Chondrocyte (in vitro differentiated cells): Measurements from ENCODE around the gene DERA. TPM values are rescaled to one million over a fixed set of nuclear protein-coding genes. Genes with fewer than 3 reads are reported as not detected.

Experiments used
- DNase-seq: peaks from one replicate; pipeline ENCODE4 v3.0.0; 2021; ENCODE audit warnings: mixed read lengths, low spot score
- H3K27ac Mint-ChIP-seq: one replicate; pipeline ENCODE4 v1.8.0; 2021; ENCODE audit warnings: mild to moderate bottlenecking, moderate library complexity, mixed read lengths; ENCODE audit not compliant: unreplicated experiment
- H3K27me3 Mint-ChIP-seq: 2 replicates; pipeline ENCODE4 v1.8.0; 2021; ENCODE audit warnings: low read depth, mixed read lengths
- H3K36me3 Mint-ChIP-seq: 2 replicates; pipeline ENCODE4 v1.8.0; 2021; ENCODE audit warnings: low read depth, mixed read lengths
- H3K4me1 Mint-ChIP-seq: 2 replicates; pipeline ENCODE4 v1.8.0; 2021; ENCODE audit warnings: low read depth, mild to moderate bottlenecking, mixed read lengths
- H3K4me3 Mint-ChIP-seq: one replicate; pipeline ENCODE4 v1.8.0; 2021; ENCODE audit warnings: mild to moderate bottlenecking, moderate library complexity, mixed read lengths; ENCODE audit not compliant: unreplicated experiment
- H3K9me3 Mint-ChIP-seq: 2 replicates; pipeline ENCODE4 v1.8.0; 2021; ENCODE audit warnings: low read depth, mixed read lengths
- CTCF ChIP-seq: fragments of 200-600 bp; sonication (generic); IDR thresholded peaks from 2 replicates; pipeline ENCODE4 v1.5.0; 2021; ENCODE audit warnings: antibody characterized with exemption, mild to moderate bottlenecking, moderate library complexity
- total RNA-seq: library from RNA; stranded (reverse); gene quantifications from 3 replicates; pipeline ENCODE4 v1.2.1, GENCODE V29; 2021

Gene DERA
- total RNA-seq, 1 donor from 2014 or later, result 15.5 TPM

- no peak for DNase-seq
- Mint-ChIP-seq H3K36me3 (no peaks in the 10 kb centered on the region), H3K4me1 (no peaks in the 10 kb centered on the region), H3K27ac (no peak overlapping the region), H3K27me3 (no peaks in the 10 kb centered on the region), H3K9me3 (no peaks in the 10 kb centered on the region), H3K4me3 (no peak overlapping the region)
- TF ChIP-seq CTCF, result peak; percentile 56
Measured at GRCh38 chr12:16076557-16076956, 165.4 kb downstream of the DERA start.

GRCh38 chr12:16076970-16077522 lies 165.9 kb downstream of the DERA start:
- Mint-ChIP-seq H3K36me3 (no peaks in the 10 kb centered on the region), H3K4me1 (no peaks in the 10 kb centered on the region), H3K4me3 (no peak overlapping the region), H3K27ac (no peak overlapping the region), H3K9me3 (no peaks in the 10 kb centered on the region), H3K27me3 (no peaks in the 10 kb centered on the region)
- no peak for DNase-seq
- TF ChIP-seq CTCF, result no peak

- no peaks in the 10 kb centered on the region for H3K27me3 Mint-ChIP-seq
- no peak overlapping the region for H3K27ac Mint-ChIP-seq
- TF ChIP-seq CTCF, result no peak
- peaks cover 4% of the 10 kb centered on the region for H3K9me3 Mint-ChIP-seq
- H3K4me1 Mint-ChIP-seq, result no peaks in the 10 kb centered on the region
- H3K36me3 Mint-ChIP-seq, result no peaks in the 10 kb centered on the region
- H3K4me3 Mint-ChIP-seq, result no peak overlapping the region
- DNase-seq, result no peak
Measured at GRCh38 chr12:16086462-16086861, 175.3 kb downstream of the DERA start.

GRCh38 chr12:16086942-16087341 lies 175.8 kb downstream of the DERA start:
- Mint-ChIP-seq H3K4me3 (no peak overlapping the region), H3K36me3 (no peaks in the 10 kb centered on the region), H3K27ac (no peak overlapping the region), H3K4me1 (no peaks in the 10 kb centered on the region), H3K27me3 (no peaks in the 10 kb centered on the region), H3K9me3 (peaks cover 4% of the 10 kb centered on the region)
- TF ChIP-seq CTCF, result no peak
- no peak for DNase-seq

Other genes with a start within 250 kb of the DERA start
- 114 to 181 TPM (median 120 TPM) in 3 replicates for gene EPS8, start 121.9 kb upstream of the DERA start, total RNA-seq
- 153 to 172 TPM (median 154 TPM) in 3 replicates for gene STRAP, start 28.9 kb upstream of the DERA start, total RNA-seq